Activated CD4-positive, CD25-positive, alpha-beta regulatory T cell treated with anti-CD3 and anti-CD28 coated beads, Interleukin-2, amount 50 U/mL, for 72 hours (primary cell): ENCODE data around the gene PAK3.

Source experiments
- DNase-seq: peaks from one replicate; pipeline ENCODE4 v3.0.0; 2021

Gene PAK3

GRCh38 chrX:111133389-111133788, 37.4 kb downstream of the PAK3 start:
- no peak for DNase-seq

- no peak for DNase-seq
Measured at GRCh38 chrX:111145878-111146277, 49.9 kb downstream of the PAK3 start.

- DNase-seq: no peak
Measured at GRCh38 chrX:111151764-111152163, 55.8 kb downstream of the PAK3 start.

- no peak for DNase-seq
Measured at GRCh38 chrX:111159232-111159631, 63.2 kb downstream of the PAK3 start.

- no peak for DNase-seq
Measured at GRCh38 chrX:111164728-111165127, 68.7 kb downstream of the PAK3 start.

GRCh38 chrX:111165902-111166301, 69.9 kb downstream of the PAK3 start:
- DNase-seq: no peak

- no peak for DNase-seq
Measured at GRCh38 chrX:111167334-111167733, 71.3 kb downstream of the PAK3 start.

- no peak for DNase-seq
Measured at GRCh38 chrX:111168314-111168713, 72.3 kb downstream of the PAK3 start.

GRCh38 chrX:111169141-111169540, 73.2 kb downstream of the PAK3 start:
- DNase-seq: no peak

GRCh38 chrX:111170017-111170416, 74.0 kb downstream of the PAK3 start:
- DNase-seq: no peak

GRCh38 chrX:111180750-111181240, 84.8 kb downstream of the PAK3 start:
- DNase-seq: no peak

- DNase-seq: no peak
Measured at GRCh38 chrX:111181951-111182350, 86.0 kb downstream of the PAK3 start.

- no peak for DNase-seq
Measured at GRCh38 chrX:111182997-111183396, 87.0 kb downstream of the PAK3 start.

GRCh38 chrX:111191598-111191997, 95.6 kb downstream of the PAK3 start:
- no peak for DNase-seq

GRCh38 chrX:111199505-111199904, 103.5 kb downstream of the PAK3 start:
- DNase-seq: no peak

- DNase-seq: no peak
Measured at GRCh38 chrX:111200327-111200726, 104.3 kb downstream of the PAK3 start.

- no peak for DNase-seq
Measured at GRCh38 chrX:111207851-111208250, 111.9 kb downstream of the PAK3 start.

- no peak for DNase-seq
Measured at GRCh38 chrX:111216293-111216801, 120.4 kb downstream of the PAK3 start.

GRCh38 chrX:111244235-111244750, 148.3 kb downstream of the PAK3 start:
- DNase-seq: no peak

GRCh38 chrX:111254896-111255693, 159.1 kb downstream of the PAK3 start:
- DNase-seq: no peak

GRCh38 chrX:111257733-111258132, 161.7 kb downstream of the PAK3 start:
- no peak for DNase-seq

GRCh38 chrX:111259559-111259958, 163.6 kb downstream of the PAK3 start:
- DNase-seq: no peak

GRCh38 chrX:111260451-111260850, 164.5 kb downstream of the PAK3 start:
- no peak for DNase-seq

GRCh38 chrX:111262086-111262485, 166.1 kb downstream of the PAK3 start:
- no peak for DNase-seq

GRCh38 chrX:111264385-111264784, 168.4 kb downstream of the PAK3 start:
- DNase-seq: no peak
